ENCODE data around the gene DNER. TPM values are rescaled to one million over a fixed set of nuclear protein-coding genes. Genes with fewer than 3 reads are reported as not detected.

The DNER gene
- total and polyA plus RNA-seq, 2 donors (not counting 3 experiments of a cell fraction or from before 2014, with no cell fraction given): 0.01 TPM; not detected in 1

- no peaks in the 10 kb centered on the region for H3K9me1 ChIP-seq (replicated peaks; ENCODE audit: control insufficient read depth, extremely low read depth, insufficient read depth, low read length)
- H3K9ac ChIP-seq (replicated peaks; ENCODE audit: extremely low read depth, insufficient read depth, low read length): no peak overlapping the region
- no TSS peak for BruUV-seq (replicated peaks)
- CTCF ChIA-PET: no interaction called here
- H3K27ac ChIP-seq (ENCODE audit: insufficient read depth, low read depth, low read length): no peak overlapping the region
- no peaks in the 10 kb centered on the region for H3K36me3 ChIP-seq (ENCODE audit: control insufficient read depth in 2 of 2, extremely low read depth in 1 of 2, insufficient read depth in 2 of 2, low read length in 2 of 2)
- H3K79me2 ChIP-seq (ENCODE audit: control insufficient read depth, insufficient read depth, low read length): no peaks in the 10 kb centered on the region
- FAIRE-seq: no peak
- H3K4me1 ChIP-seq (ENCODE audit: control insufficient read depth, extremely low read depth, insufficient read depth, low read length): no peaks in the 10 kb centered on the region
- no peaks in the 10 kb centered on the region for H4K20me1 ChIP-seq (replicated peaks; ENCODE audit: control insufficient read depth, extremely low read depth, insufficient read depth, low read length)
- no peak overlapping the region for H3K4me2 ChIP-seq (ENCODE audit: insufficient read depth, low read length)
- dilution Hi-C loops (cut with MboI; ENCODE audit: extremely low pct_ligation_motif_present, low sequenced_read_pairs): no loop called here
- H2AFZ ChIP-seq (ENCODE audit: low read depth, low read length): no peak overlapping the region
- TF ChIP-seq FOS (IDR thresholded peaks at IDR 0.05; ENCODE audit: borderline replicate concordance, insufficient read depth, low read length) (no peak), GATA2 (IDR thresholded peaks at IDR 0.05; ENCODE audit: insufficient read depth, insufficient read length, low read depth, low read length) (no peak), MYC (IDR thresholded peaks at IDR 0.05; ENCODE audit: low read depth, low read length) (no peak), POLR2A (IDR thresholded peaks at IDR 0.05; ENCODE audit: low read depth, low read length) (no peak), JUN (IDR thresholded peaks at IDR 0.05; ENCODE audit: borderline replicate concordance, insufficient read depth, insufficient read length, low read depth) (no peak), POLR2AphosphoS5 (IDR thresholded peaks at IDR 0.05; ENCODE audit: insufficient read depth, low read depth, low read length) (no peak), EZH2 (IDR thresholded peaks at IDR 0.05; ENCODE audit: borderline replicate concordance, low read depth, low read length, severe bottlenecking) (no peak)
- POLR2A ChIA-PET: no interaction called here
- H3K9me3 ChIP-seq (replicated peaks; ENCODE audit: control insufficient read depth, insufficient read depth, low read length): no peaks in the 10 kb centered on the region
- DNase-seq (ENCODE audit: low read depth, low spot score): no peak
- H3K27me3 ChIP-seq (ENCODE audit: control insufficient read depth in 2 of 2, insufficient read depth in 2 of 2, low read length in 2 of 2): no peaks in the 10 kb centered on the region
- intact Hi-C loops (cut with micrococcal nuclease): no loop called here
- no peak overlapping the region for H3K4me3 ChIP-seq (replicated peaks in 1 of 3; ENCODE audit: insufficient read depth in 1 of 3, low read depth in 1 of 3, low read length in 3 of 3)
Observed at GRCh38 chr2:229633556-229633955, 80.8 kb downstream of the DNER start.

GRCh38 chr2:229629039-229629438, 85.3 kb downstream of the DNER start:
- H3K4me2 ChIP-seq (ENCODE audit: insufficient read depth, low read length): no peak overlapping the region
- POLR2A ChIA-PET: no interaction called here
- no peaks in the 10 kb centered on the region for H3K9me1 ChIP-seq (replicated peaks; ENCODE audit: control insufficient read depth, extremely low read depth, insufficient read depth, low read length)
- H4K20me1 ChIP-seq (replicated peaks; ENCODE audit: control insufficient read depth, extremely low read depth, insufficient read depth, low read length): no peaks in the 10 kb centered on the region
- intact Hi-C loops (cut with micrococcal nuclease) (no loop called here), dilution Hi-C loops (cut with MboI; ENCODE audit: extremely low pct_ligation_motif_present, low sequenced_read_pairs) (no loop called here)
- CTCF ChIA-PET: no interaction called here
- BruUV-seq (replicated peaks): no TSS peak
- TF ChIP-seq MAX (IDR thresholded peaks at IDR 0.05; ENCODE audit: insufficient read depth, insufficient read length): no peak
- no peak for TF ChIP-seq JUN (IDR thresholded peaks at IDR 0.05; ENCODE audit: borderline replicate concordance, insufficient read depth, insufficient read length, low read depth)
- no peak for TF ChIP-seq POLR2AphosphoS5 (IDR thresholded peaks at IDR 0.05; ENCODE audit: insufficient read depth, low read depth, low read length)
- TF ChIP-seq MYC (IDR thresholded peaks at IDR 0.05; ENCODE audit: low read depth, low read length): no peak
- TF ChIP-seq POLR2A (IDR thresholded peaks at IDR 0.05; ENCODE audit: low read depth, low read length): no peak
- TF ChIP-seq CTCF (IDR thresholded peaks at IDR 0.05; ENCODE audit: extremely low read depth in 1 of 2, insufficient read depth in 1 of 2, low read depth in 1 of 2, low read length in 2 of 2): no peak
- H3K36me3 ChIP-seq (ENCODE audit: control insufficient read depth in 2 of 2, extremely low read depth in 1 of 2, insufficient read depth in 2 of 2, low read length in 2 of 2): no peaks in the 10 kb centered on the region
- H2AFZ ChIP-seq (ENCODE audit: low read depth, low read length): no peak overlapping the region
- DNase-seq (ENCODE audit: low read depth, low spot score): no peak
- H3K9ac ChIP-seq (replicated peaks; ENCODE audit: extremely low read depth, insufficient read depth, low read length): no peak overlapping the region
- FAIRE-seq: no peak
- H3K27ac ChIP-seq (ENCODE audit: insufficient read depth, low read depth, low read length): no peak overlapping the region
- H3K27me3 ChIP-seq (ENCODE audit: control insufficient read depth in 2 of 2, insufficient read depth in 2 of 2, low read length in 2 of 2): no peaks in the 10 kb centered on the region
- H3K4me1 ChIP-seq (ENCODE audit: control insufficient read depth, extremely low read depth, insufficient read depth, low read length): no peaks in the 10 kb centered on the region
- no peak overlapping the region for H3K4me3 ChIP-seq (replicated peaks in 1 of 3; ENCODE audit: insufficient read depth in 1 of 3, low read depth in 1 of 3, low read length in 3 of 3)
- H3K79me2 ChIP-seq (ENCODE audit: control insufficient read depth, insufficient read depth, low read length): no peaks in the 10 kb centered on the region
- H3K9me3 ChIP-seq (replicated peaks; ENCODE audit: control insufficient read depth, insufficient read depth, low read length): no peaks in the 10 kb centered on the region
